Activated CD8-positive, alpha-beta memory T cell treated with anti-CD3 and anti-CD28 coated beads, Interleukin-2, amount 50 U/mL, for 48 hours (primary cell): Measurements from ENCODE around the gene FKBP8.

ENCODE experiments used
- DNase-seq: peaks from one replicate; pipeline ENCODE4 v3.0.0-alpha.2; 2020

Gene FKBP8

GRCh38 chr19:18542941-18543813, at the start of gene FKBP8:
TSS of gene FKBP8 (minus strand) at chr19:18543573. CDS start at chr19:18541970, 1,603 bp downstream.
- peak; percentile 96 for DNase-seq

GRCh38 chr19:18592732-18593131, 49.4 kb upstream of the FKBP8 start:
- DNase-seq = peak; percentile 47

- no peak for DNase-seq
These were observed 48.5 kb upstream of the FKBP8 start for GRCh38 chr19:18591735-18592385.

GRCh38 chr19:18590273-18591272, 47.2 kb upstream of the FKBP8 start:
- no peak for DNase-seq

GRCh38 chr19:18589380-18590272, 46.3 kb upstream of the FKBP8 start:
- DNase-seq = peak; percentile 85

GRCh38 chr19:18588611-18589379, 45.4 kb upstream of the FKBP8 start, which contains the start of gene REX1BD:
TSS of gene REX1BD (plus strand) at chr19:18588798. CDS start at chr19:18588802, 4 bp downstream.
- peak; percentile 94 for DNase-seq

GRCh38 chr19:18587962-18588610, 44.7 kb upstream of the FKBP8 start:
- no peak for DNase-seq

- DNase-seq = no peak
These were observed 44.2 kb upstream of the FKBP8 start for GRCh38 chr19:18587561-18587960.

- no peak for DNase-seq
These were observed 42.9 kb upstream of the FKBP8 start for GRCh38 chr19:18586306-18586705.

GRCh38 chr19:18580311-18580710, 36.9 kb upstream of the FKBP8 start:
- DNase-seq = no peak

- no peak for DNase-seq
These were observed 34.1 kb upstream of the FKBP8 start for GRCh38 chr19:18577365-18577914.

- DNase-seq = no peak
These were observed 33.0 kb upstream of the FKBP8 start for GRCh38 chr19:18576383-18576782.

GRCh38 chr19:18574691-18575291, 31.4 kb upstream of the FKBP8 start:
- DNase-seq = no peak

- peak; percentile 99 for DNase-seq
These were observed 28.4 kb upstream of the FKBP8 start, which contains the start of gene UBA52 for GRCh38 chr19:18571564-18572344. TSS of gene UBA52 (plus strand) at chr19:18571857. CDS start at chr19:18573301, 1,444 bp downstream.

GRCh38 chr19:18568367-18568766, 25.0 kb upstream of the FKBP8 start:
- DNase-seq = no peak

- no peak for DNase-seq
These were observed 23.6 kb upstream of the FKBP8 start for GRCh38 chr19:18566953-18567352.

GRCh38 chr19:18562086-18562485, 18.7 kb upstream of the FKBP8 start:
- DNase-seq = no peak

GRCh38 chr19:18559685-18560084, 16.3 kb upstream of the FKBP8 start:
- DNase-seq = no peak

GRCh38 chr19:18558604-18559003, 15.2 kb upstream of the FKBP8 start:
- no peak for DNase-seq
